Adrenal gland (tissue), 5 donors: ENCODE data around the gene FHIT.

Source experiments
- POLR2A ChIP-seq, 2 donors: fragments of 450-650 bp; IDR thresholded peaks; one replicate each; pipeline ENCODE4 v1.6.1; 2017; ENCODE audit warnings: antibody characterized with exemption in 2 of 2, mild to moderate bottlenecking in 2 of 2, moderate library complexity in 1 of 2
- TF ChIP-seq, protein P1 (sequence below), 6 experiments: fragments of 450-650 bp in 4 of 6; fragments of 200-600 bp in 2 of 6; sonication (generic) in 1 of 6; IDR thresholded peaks; 1 replicate in 5 of 6; 2 replicates in 1 of 6; pipeline versions ENCODE4 v1.5.1 to v1.8.0; 2016 to 2021; ENCODE audit warnings: antibody characterized with exemption in 6 of 6, mild to moderate bottlenecking in 2 of 6, moderate library complexity in 1 of 6
- donor health status: DM: no; HTN: no; CAD: no.

DNA sequence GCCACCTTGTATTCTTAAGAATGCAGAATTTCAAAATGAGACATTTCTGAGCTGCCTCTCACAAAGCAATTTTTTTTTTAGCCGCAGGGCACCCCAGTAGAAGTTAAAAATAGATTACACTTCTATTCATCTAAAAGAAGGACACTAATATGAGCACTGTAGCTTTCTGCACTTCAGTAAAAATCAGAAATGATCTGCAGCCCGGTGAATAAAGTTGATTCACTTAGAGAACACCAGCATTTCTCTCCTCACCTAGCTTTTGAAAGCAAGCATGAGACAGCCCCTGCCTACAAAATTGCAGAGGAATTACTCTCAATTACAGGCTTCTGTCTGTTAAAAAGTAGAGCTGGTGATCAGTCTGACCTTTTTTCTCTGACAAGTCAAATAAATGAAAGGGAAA, 1062.4 kb downstream of the FHIT start:
- no peak for TF ChIP-seq POLR2A (IDR thresholded peaks at IDR 0.05)
- TF ChIP-seq, protein P1, sequence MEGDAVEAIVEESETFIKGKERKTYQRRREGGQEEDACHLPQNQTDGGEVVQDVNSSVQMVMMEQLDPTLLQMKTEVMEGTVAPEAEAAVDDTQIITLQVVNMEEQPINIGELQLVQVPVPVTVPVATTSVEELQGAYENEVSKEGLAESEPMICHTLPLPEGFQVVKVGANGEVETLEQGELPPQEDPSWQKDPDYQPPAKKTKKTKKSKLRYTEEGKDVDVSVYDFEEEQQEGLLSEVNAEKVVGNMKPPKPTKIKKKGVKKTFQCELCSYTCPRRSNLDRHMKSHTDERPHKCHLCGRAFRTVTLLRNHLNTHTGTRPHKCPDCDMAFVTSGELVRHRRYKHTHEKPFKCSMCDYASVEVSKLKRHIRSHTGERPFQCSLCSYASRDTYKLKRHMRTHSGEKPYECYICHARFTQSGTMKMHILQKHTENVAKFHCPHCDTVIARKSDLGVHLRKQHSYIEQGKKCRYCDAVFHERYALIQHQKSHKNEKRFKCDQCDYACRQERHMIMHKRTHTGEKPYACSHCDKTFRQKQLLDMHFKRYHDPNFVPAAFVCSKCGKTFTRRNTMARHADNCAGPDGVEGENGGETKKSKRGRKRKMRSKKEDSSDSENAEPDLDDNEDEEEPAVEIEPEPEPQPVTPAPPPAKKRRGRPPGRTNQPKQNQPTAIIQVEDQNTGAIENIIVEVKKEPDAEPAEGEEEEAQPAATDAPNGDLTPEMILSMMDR (IDR thresholded peaks at IDR 0.05): no peak
